Glutamatergic neuron (in vitro differentiated cells): ENCODE results near the gene FMN1. TPM values are rescaled to one million over a fixed set of nuclear protein-coding genes. Genes with fewer than 3 reads are reported as not detected.

ENCODE experiments used
- DNase-seq: peaks from one replicate; pipeline ENCODE4 v3.0.0; 2022
- H3K27ac Mint-ChIP-seq: one replicate; pipeline ENCODE4 v1.8.0; 2020; ENCODE audit warnings: mild to moderate bottlenecking, mixed read lengths, inconsistent platforms; ENCODE audit not compliant: unreplicated experiment
- H3K27me3 Mint-ChIP-seq: one replicate; pipeline ENCODE4 v1.8.0; 2020; ENCODE audit warnings: mild to moderate bottlenecking, moderate library complexity, mixed read lengths, inconsistent platforms; ENCODE audit not compliant: unreplicated experiment
- H3K36me3 Mint-ChIP-seq: one replicate; pipeline ENCODE4 v1.8.0; 2020; ENCODE audit warnings: mild to moderate bottlenecking, mixed read lengths, inconsistent platforms; ENCODE audit not compliant: unreplicated experiment
- H3K4me1 Mint-ChIP-seq: one replicate; pipeline ENCODE4 v1.8.0; 2020; ENCODE audit warnings: mild to moderate bottlenecking, low read depth, mixed read lengths, inconsistent platforms; ENCODE audit not compliant: unreplicated experiment
- H3K4me3 Mint-ChIP-seq: one replicate; pipeline ENCODE4 v1.8.0; 2020; ENCODE audit warnings: mild to moderate bottlenecking, mixed read lengths, inconsistent platforms; ENCODE audit not compliant: unreplicated experiment
- H3K9me3 Mint-ChIP-seq: one replicate; pipeline ENCODE4 v1.8.0; 2020; ENCODE audit warnings: mild to moderate bottlenecking, moderate library complexity, mixed read lengths, inconsistent platforms; ENCODE audit not compliant: unreplicated experiment
- CTCF ChIP-seq: fragments of 200-600 bp; sonication (generic); IDR thresholded peaks from one replicate; pipeline ENCODE4 v1.5.0; 2021; ENCODE audit not compliant: partially characterized antibody, unreplicated experiment
- total RNA-seq: library from RNA; stranded (reverse); fragmentation: NEBNext Ultra II Directional; extraction: Animal tissue kit (Norgen Biotek cat#: 25700); gene quantifications from one replicate; pipeline ENCODE4 v1.2.1, GENCODE V29; 2021; ENCODE audit not compliant: unreplicated experiment

FMN1 gene
- total RNA-seq, 1 donor from 2014 or later: 1.1 TPM

- H3K9me3 Mint-ChIP-seq: no peaks in the 10 kb centered on the region
- no peak for TF ChIP-seq CTCF
- no peak for DNase-seq
- no peak overlapping the region for H3K27ac Mint-ChIP-seq
- H3K27me3 Mint-ChIP-seq: no peaks in the 10 kb centered on the region
- peaks cover 4% of the 10 kb centered on the region for H3K4me1 Mint-ChIP-seq
- no peaks in the 10 kb centered on the region for H3K36me3 Mint-ChIP-seq
- no peak overlapping the region for H3K4me3 Mint-ChIP-seq
Measured at GRCh38 chr15:32824777-32825176, 369.7 kb downstream of the FMN1 start.

GRCh38 chr15:32823750-32824149, 370.8 kb downstream of the FMN1 start:
- Mint-ChIP-seq H3K4me1 (peaks cover 4% of the 10 kb centered on the region), H3K9me3 (no peaks in the 10 kb centered on the region), H3K36me3 (no peaks in the 10 kb centered on the region), H3K4me3 (no peak overlapping the region), H3K27me3 (no peaks in the 10 kb centered on the region), H3K27ac (no peak overlapping the region)
- no peak for TF ChIP-seq CTCF
- no peak for DNase-seq

GRCh38 chr15:32822739-32823138, 371.8 kb downstream of the FMN1 start:
- no peak for DNase-seq
- no peak overlapping the region for H3K27ac Mint-ChIP-seq
- no peaks in the 10 kb centered on the region for H3K27me3 Mint-ChIP-seq
- TF ChIP-seq CTCF: no peak
- H3K36me3 Mint-ChIP-seq: no peaks in the 10 kb centered on the region
- no peak overlapping the region for H3K4me3 Mint-ChIP-seq
- H3K4me1 Mint-ChIP-seq: peaks cover 4% of the 10 kb centered on the region
- no peaks in the 10 kb centered on the region for H3K9me3 Mint-ChIP-seq

- H3K27ac Mint-ChIP-seq: no peak overlapping the region
- no peak overlapping the region for H3K4me3 Mint-ChIP-seq
- no peak for DNase-seq
- H3K4me1 Mint-ChIP-seq: no peaks in the 10 kb centered on the region
- TF ChIP-seq CTCF: no peak
- H3K27me3 Mint-ChIP-seq: no peaks in the 10 kb centered on the region
- H3K9me3 Mint-ChIP-seq: no peaks in the 10 kb centered on the region
- no peaks in the 10 kb centered on the region for H3K36me3 Mint-ChIP-seq
Measured at GRCh38 chr15:32819448-32819847, 375.1 kb downstream of the FMN1 start.

- H3K4me3 Mint-ChIP-seq: no peak overlapping the region
- DNase-seq: no peak
- H3K27me3 Mint-ChIP-seq: no peaks in the 10 kb centered on the region
- no peaks in the 10 kb centered on the region for H3K9me3 Mint-ChIP-seq
- H3K27ac Mint-ChIP-seq: no peak overlapping the region
- H3K4me1 Mint-ChIP-seq: no peaks in the 10 kb centered on the region
- H3K36me3 Mint-ChIP-seq: no peaks in the 10 kb centered on the region
- no peak for TF ChIP-seq CTCF
Measured at GRCh38 chr15:32818758-32819447, 375.6 kb downstream of the FMN1 start.
